VCaP (cell line): Measurements from ENCODE around the gene HES4.
"Not testable (repeated sequence)": the region's sequence is repeated elsewhere in the genome, so short reads cannot be mapped to it uniquely, and the experiment has no call there.

Experiments
- H3K27ac ChIP-seq: fragments of 450-650 bp; 2 replicates; pipeline ENCODE4 v1.5.1; 2017
- CTCF ChIP-seq: fragments of 450-650 bp; conservative IDR thresholded peaks from 2 replicates; pipeline ENCODE4 v1.5.1; 2017; ENCODE audit warnings: mild to moderate bottlenecking, moderate library complexity

Gene HES4

GRCh38 chr1:1033009-1033587, 33.2 kb upstream of the HES4 start:
- peak overlapping the region; percentile 69 for H3K27ac ChIP-seq
- TF ChIP-seq CTCF = peak; percentile 93

- peak overlapping the region; percentile 69 for H3K27ac ChIP-seq
- TF ChIP-seq CTCF = no peak
Measured at GRCh38 chr1:1032424-1032823, 32.5 kb upstream of the HES4 start.

- TF ChIP-seq CTCF = no peak
- H3K27ac ChIP-seq = peak overlapping the region; percentile 69
Measured at GRCh38 chr1:1031659-1032235, 31.9 kb upstream of the HES4 start.

- H3K27ac ChIP-seq = not testable (repeated sequence)
Measured at GRCh38 chr1:1030867-1031658, 31.2 kb upstream of the HES4 start.

- no peak for TF ChIP-seq CTCF
- no peak overlapping the region for H3K27ac ChIP-seq
Measured at GRCh38 chr1:1027791-1028190, 27.9 kb upstream of the HES4 start.

- H3K27ac ChIP-seq = no peak overlapping the region
- TF ChIP-seq CTCF = no peak
Measured at GRCh38 chr1:1026599-1027413, 26.9 kb upstream of the HES4 start.

- no peak overlapping the region for H3K27ac ChIP-seq
- TF ChIP-seq CTCF = no peak
Measured at GRCh38 chr1:1025730-1026129, 25.8 kb upstream of the HES4 start.
